EL (cell line): Measurements from ENCODE around the gene SETDB2.
A peak's percentile ranks its signal among the peaks of the same experiment; 100 is the strongest.

Experiments
- DNase-seq: peaks from one replicate; pipeline ENCODE4 v3.0.0-alpha.2; 2016

Gene SETDB2

DNA sequence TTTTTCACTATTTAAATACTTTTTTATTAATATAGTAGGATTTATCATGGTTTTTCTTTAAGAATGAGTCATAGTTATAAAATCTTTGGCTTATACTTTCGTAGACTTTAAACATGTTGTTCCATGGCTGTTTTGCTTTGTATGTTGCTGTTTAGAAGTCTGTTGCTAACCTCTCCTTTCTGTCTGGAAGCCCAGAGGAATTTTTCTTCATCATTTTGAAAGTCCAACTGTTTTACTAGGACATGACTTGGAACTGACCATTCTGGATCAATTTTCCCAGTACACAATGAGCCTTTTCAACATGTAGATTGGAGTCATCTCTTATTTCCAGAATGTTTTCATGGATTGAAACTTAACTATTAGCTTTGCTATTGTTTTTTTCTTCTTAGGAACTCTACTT is 8.1 kb upstream of the SETDB2 start:
- no peak for DNase-seq

DNA sequence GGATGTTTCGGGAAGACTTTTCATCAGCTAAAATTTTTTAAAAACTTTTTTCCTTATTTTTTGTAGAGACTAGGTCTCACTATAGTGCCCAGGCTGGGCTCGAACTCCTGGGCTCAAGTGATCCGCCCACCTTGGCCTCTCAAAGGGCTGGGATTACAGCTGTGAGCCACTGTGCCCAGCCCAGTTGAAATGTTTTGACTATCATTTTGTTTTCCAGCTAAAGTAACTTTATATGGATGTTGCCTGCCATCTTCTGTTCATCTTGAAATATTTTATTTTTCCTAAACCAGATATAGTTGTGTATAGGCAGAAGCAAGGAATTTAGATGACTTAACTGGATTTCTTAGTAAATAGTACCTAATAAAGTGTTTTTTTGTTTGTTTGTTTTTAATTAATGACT is 7.2 kb upstream of the SETDB2 start:
- peak; percentile 43 for DNase-seq

DNA sequence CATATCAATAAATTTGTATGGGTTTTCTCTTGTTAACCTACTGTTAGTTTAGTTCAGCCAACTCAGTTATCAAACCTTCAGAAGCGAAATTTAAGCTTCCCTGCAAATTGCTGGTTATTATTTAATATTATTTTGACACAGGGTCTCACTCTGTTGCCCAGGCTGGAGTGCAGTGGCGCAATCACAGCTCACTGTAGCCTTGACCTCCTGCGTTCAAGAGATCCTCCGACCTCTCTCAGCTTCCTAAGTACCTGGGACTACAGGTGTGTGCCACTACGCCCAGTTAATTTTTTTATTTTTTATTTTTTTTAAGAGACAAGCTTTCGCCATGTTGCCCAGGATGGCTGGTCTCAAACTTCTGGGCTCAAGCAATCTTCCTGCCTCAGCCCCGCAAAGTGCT is 6.4 kb upstream of the SETDB2 start:
- DNase-seq = no peak

DNA sequence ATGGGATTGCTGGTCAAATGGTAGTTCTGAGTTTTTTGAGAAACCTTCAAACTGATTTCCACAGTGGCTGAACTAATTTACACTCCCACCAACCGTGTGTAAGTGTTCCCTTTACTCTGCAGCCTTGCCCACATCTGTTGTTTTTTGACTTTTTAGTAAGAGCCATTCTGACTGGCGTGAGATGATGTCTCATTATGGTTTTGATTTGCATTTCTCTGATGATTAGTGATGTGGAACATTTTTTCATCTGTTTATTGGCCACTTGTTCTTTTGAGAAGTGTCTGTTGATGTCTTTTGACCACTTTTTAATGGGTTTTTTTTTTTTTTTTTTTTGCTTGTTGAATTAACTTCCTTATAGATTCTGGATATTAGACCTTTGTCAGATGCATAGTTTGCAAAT is 4.5 kb upstream of the SETDB2 start:
- no peak for DNase-seq

DNA sequence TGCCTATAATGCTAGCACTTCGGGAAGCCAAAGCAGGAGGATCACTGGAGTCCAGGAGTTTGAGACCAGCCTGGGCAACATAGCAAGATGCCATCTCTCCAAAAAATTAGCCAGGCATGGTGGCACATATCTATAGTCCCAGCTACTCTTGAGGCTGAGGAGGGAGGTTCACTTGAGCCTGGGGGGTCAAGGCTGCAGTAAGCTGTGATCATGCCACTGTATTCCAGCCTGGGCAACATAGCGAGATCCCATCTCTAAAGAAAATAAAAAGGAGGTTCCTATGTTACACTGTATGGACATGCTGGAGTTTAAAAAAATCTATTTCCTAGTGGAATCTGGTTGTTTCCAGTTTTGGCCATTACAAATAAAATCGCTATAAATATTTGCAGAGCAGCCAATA is 2.8 kb upstream of the SETDB2 start:
- DNase-seq = no peak

DNA sequence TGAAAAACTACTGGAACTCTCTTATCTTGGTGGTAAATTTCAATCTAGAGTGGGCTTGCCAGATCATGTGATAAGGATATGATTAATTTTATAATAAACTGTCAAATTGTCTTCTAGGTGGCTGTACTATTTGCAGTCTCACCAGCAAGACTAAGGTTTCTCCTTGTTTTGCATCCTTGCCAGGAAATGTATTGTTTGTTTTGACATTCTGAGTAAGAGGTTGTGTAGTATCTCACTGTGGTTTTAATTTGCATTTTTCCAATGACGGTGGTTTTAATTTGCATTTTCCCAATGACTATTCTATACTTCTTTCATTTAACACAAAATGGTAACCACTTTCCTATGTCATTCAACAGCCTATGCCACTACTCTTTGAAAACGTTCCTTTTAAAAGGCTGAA is 2.2 kb upstream of the SETDB2 start:
- peak; percentile 40 for DNase-seq

DNA sequence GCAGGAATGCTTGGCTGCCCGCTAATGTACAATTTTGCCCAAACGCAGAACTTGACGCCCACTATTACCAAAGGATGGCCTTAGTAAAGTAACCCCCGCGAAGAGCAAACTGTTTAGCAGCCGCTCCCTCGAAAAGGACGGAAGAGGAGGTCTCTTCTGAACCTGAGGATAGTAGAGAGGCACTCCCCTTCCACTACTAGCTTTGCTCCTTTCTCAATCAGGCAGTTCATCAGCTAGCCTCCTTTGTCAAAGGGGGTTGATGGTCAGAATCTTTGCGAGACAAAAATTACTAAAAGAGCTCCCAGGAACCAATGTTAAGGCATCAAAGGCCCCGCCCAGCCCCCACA is 744 bp upstream of the SETDB2 start:
- peak; percentile 52 for DNase-seq

DNA sequence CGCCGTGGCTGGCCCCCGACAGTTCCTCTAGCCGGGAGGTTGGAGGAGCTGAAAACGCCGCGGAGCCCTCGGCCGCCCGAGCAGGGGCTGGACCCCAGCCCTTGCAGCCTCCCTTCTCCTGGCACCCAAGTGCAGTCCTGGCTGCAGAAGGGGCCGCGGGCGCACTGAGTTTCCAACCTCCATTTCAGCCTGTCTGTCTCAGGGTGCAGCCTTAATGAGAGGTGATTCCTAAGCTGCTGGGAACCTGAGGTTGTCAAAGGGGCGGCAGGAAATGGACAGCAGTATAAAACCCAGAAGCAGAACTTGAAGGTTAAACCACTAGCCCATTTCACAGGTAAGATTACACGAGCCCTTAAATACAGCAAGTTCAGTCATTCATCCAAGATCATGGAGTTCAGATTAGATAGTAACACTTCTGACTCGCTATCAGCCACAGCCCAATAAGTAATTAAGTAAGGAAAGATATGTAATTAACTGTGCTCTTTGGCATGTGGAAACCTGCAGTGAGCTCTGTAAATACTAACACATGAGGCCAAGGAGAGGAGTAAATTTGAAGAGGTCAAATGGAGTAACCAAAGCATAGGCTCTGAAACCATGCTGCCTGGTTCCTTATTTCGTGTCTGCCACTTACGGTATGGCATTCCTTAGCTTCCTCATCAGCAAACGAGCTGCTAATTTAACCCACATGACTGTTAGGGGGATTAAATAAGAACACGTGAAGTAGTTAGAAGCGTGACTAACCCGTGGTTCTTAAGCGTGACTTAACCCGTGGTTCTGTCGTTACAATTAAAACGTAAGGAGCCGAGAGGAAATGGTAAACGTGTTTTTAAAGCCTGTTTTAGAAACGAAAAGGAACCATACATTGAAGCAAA is 686 bp downstream of the SETDB2 start:
- DNase-seq = peak; percentile 71

DNA sequence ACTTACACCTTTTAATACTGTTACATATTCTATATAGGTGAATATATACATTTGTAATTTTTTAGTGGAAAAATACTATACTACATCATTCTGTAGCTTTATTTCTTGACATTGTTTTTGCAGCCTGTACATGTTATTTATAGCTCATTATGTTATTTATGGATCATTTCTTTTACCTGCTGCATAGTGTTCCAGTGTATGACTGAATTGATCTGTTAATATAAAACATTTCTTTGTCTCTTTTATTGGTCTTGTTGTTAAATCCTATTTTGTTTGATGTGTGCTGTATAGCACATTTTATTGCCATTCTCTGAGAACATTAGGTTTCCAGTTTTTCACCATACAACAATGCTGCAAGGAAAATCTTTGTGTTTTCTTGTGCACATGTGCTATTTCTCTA is 2.4 kb downstream of the SETDB2 start:
- no peak for DNase-seq

DNA sequence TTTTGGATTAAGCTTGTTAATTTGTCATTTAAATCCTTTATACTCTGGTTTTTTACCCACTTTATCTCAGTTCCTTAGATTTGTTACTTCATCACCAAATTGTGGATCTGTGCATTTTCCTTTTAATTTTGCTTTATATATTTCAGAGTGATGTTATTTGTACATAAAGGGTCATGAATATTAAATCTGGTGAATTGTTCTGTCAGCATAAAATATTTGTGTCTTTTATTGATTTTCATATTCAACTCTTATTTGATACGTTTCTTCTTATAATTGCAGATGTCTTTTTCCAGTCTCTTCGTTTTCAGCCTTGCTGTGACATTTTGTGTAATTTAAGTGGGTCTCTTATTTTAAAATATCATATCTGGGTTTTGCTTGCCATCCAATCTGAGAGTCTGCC is 4.7 kb downstream of the SETDB2 start:
- no peak for DNase-seq

DNA sequence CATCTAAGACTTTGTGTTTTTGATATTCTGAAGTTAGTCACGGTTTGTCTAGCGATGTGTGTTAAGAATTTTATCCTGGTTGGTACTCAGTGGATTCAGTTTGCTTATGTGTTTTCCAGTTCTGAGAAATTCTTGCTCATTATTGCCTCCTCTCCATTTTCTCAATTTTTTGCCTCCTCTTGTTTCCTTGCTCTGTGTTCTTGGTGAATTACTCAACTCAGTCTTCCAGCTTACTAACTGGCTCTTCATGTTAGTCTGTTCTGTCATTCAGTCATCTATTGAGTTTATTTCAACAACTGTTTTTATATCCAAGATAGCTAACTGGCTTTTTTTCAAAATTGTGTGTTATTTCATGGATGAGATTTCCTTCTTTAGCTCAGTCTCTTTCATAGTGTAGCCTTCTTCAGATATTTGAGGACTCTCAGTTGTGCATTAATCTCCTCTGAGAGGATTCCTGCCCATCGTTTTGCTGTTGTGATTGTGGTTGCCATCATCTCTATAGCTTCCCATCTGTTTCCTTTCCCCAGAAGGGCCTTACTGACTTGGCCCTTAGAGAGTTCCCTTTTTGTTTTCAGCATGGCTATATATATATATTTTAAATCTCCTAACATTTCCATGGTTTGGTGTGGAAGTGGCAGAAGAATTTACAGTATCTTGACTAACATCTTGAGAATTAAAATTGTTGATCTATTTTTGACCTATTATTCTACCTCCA is 6.2 kb downstream of the SETDB2 start:
- no peak for DNase-seq

DNA sequence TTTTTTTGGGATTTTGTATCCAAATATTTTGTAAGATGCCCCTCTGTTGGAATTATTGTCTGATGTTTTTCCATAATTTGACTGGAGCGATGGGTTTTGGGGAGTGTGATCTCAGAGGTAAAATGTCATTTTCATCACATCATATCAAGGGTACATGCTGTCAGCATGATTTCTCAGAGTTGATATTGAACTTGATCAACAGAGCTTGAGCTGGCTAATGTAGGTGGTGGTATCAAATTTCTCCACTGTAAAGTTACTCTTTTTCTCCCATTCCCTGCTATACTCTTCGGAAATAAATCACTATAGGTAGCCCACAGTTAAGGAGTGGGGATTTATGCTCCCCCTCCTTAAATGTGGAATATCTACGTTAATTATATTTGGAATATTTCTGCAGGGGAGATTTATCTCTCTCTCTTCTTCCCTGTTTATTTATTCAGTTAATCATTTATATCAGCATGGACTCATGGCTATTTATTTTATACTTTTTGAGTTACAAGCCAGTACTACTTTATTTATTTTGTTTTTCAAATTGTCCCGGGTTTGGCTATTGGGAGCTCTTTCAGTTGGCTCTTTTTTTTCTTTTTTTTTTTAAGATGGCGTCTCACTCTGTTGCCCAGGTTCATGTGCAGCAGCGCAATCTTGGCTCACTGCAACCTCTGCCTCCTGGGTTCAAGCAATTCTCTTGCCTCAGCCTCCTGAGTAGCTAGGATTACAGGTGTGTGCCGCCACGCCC is 8.8 kb downstream of the SETDB2 start:
- no peak for DNase-seq

DNA sequence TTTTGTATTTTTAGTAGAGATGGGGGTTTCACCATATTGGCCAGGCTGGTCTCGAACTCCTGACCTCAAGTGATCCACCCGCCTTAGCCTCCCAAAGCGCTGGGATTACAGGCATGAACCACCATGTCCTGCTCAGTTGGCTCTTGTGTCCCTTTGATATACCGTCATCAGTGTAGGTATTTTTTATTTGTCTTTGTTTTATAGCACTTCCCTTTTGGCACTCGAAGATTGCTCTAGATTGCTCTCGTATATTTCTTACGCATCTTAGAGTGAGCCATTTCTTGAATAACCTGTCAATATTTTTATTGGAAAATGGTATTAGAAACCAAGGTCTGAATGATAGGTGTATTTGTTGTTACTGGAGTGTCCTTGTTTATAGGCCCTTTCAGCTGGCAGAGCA is 9.4 kb downstream of the SETDB2 start:
- no peak for DNase-seq

DNA sequence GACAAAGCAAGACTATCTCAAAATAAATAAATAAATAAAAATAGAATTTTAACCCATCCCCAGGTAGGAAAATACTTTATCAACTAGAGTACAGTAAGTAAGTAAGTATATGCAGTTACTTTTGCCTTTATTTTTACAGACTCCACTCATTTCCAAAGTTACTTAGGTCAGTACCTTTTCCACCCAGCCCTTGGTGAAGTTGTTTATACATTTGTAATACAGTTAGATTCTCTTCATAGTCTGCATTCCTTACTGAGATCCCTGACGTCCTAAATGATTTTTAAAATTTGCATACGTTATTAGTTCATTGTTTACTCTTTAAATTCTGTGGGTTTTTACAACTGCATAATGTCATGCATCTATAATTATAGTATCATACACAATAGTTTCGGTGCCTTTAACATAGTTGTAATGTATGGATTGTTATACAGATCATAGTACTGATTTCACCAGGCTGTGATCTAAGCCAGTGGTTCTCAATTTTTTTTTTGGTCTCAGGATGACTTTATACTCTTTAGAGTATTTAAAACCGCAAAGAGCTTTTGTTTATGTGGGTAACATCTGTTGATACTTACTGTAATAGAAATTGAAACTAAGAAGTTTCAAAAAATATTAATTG is 10.4 kb downstream of the SETDB2 start:
- peak; percentile 63 for DNase-seq

DNA sequence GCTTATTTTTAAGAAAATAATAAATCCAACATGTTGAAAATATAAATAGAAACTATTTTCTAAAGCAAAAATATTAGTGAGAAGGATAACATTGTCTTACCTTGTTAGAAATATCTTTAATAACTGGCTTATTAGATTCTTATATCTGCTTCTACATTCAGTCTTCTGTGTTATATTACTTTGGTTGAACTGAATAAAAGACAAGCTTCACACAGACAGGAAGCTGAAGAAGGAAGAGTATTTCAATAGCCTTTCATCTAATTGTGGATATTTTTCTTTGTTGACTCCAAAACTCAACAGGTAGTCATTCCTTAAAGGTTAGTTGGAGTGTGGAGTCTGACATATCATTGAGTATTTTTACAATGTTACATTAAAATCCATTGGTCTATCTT is 10.9 kb downstream of the SETDB2 start:
- no peak for DNase-seq

DNA sequence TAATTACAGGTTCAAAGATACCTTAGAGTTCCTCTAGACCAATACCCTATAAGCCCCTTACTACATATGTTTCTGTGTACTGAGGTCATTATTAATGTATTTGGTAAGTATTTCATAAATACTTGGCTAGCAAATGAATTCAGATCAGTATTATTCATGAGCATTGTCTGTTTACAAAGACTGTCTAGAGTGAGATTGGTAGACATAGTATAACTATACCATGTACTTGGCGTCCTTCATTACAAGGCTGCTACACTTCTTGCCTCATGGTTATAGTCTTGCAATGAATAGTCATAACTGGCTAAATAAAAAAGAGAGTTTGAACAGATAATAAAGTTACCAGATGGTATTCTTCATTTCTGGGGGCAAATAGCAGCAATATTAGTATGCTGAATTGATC is 12.1 kb downstream of the SETDB2 start:
- no peak for DNase-seq

DNA sequence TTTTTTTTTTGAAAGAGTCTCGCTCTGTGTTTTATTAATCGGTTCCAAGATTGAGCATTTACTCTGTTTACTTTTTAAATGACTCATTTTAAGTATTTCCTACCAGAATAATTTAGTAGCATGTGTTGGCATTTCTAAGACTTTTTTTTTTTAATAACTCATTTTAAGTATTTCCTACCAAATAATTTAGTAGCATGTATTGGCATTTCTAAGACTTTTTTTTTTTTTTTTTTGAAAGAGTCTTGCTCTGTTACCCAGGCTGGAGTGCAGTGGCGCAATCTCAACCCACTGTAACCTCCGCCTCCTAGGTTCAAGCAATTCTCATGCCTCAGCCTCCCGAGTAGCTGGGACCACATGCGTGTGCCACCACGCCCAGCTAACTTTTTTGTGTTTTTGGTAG is 13.1 kb downstream of the SETDB2 start:
- DNase-seq = peak; percentile 22

DNA sequence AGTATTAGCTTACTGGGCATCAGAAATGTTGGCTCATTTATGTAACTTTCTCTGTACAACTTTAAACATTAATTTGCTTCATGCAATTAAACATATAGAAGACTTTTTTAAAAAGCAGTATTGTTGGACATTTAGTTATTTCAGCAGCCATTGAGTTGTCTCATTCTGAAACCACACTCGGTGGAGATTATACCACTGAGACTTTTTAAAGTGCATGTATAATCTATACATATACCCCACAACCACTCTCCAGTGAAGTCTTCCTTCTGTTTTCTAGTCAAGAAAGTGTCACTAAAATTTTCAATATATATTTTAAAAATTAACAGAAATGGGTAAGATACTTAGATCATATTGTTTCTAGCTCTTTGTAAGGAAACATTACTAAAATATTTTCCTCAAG is 15.5 kb downstream of the SETDB2 start:
- DNase-seq = no peak

DNA sequence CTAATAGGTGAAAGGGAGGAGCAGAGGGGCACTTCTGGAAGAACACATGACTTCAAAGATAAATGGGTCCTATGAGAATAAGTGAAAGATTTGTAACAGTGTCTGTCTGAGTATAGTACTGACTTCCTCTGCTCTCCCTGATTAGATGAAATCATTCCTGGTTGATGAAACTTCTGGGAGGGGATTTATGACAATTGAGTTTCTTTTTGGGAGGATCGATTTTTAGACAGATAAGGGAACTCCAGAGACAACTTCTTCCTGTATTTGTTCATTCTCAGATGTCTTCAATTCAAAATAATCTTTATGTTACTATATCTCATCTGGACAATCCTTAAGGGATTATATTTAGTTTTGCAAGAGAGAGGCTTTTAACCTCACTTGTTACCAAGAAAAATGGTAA is 20.0 kb downstream of the SETDB2 start:
- no peak for DNase-seq

DNA sequence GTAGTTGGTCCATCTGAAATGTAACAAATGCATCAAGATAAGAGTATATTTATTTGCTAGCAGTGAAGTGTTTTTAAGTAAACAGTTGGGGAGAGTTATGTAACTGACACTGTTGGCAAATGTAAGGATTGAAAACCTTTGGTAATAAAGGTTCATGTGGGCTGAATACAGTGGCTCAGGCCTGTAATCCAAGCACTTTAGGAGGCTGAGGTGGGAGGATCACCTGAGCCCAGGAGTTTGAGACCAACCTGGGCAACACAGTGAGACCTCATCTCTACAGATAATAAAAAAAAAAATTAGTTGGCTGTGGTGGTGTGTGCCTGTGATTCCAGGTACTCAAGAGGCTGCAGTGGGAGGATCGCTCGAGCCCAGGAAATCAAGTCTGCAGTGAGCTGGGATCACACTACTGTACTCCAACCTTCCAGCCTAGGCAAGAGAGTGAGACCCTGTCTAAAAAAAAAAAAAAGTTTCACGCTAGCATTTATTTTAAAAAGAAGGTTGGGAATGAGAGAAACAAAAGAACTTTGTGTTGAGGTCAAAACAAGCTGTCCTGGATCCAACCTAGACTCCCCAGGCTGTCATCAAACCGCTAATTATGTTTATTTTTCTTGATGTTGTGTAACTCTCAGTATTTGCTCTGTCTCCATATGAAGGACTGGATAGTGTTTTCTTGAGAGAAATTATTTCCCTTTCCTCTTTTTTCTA is 20.7 kb downstream of the SETDB2 start:
- DNase-seq = no peak

DNA sequence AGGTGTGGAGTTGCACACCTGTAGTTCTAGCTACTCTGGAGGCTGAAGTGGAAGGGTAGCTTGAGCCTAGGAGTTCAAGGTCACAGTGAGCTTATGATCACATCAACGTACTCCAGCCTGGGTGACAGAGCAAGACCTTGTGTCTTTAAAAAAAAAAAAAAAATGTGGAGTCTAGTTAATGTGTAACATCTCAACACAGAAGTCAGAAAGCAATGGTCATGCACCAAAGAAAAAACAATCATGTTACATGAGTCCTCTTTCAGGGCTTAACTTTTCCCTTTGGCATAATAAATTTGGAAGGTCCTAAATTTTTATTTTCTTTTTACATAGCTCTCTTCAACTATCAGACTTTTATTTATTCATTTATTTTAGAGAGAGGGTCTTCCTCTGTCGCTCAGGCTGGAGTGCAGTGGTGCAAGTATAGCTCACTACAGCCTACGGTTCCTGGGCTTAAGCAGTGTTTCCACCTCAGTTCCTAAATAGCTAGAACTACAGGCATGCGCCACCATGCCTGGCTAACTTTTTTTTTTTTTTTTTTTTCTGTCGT is 22.3 kb downstream of the SETDB2 start:
- DNase-seq = no peak

DNA sequence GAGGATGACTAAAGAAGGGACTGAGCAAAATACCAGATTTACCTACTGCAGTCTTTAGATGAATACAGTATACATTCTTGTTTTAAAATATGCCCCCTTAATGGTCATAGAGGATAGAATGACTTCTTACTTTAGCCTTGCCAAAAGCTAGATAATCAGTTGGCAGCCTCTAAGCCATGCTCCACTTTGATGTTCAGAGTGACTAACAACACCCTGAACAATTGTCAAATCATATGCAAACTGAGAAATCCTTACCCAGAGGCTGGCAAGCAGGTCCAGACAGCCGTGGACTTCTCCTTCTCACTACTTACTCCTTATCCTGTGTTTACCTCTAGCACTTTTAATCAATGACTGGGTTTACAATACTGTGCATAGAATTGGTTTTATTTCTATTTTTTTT is 28.1 kb downstream of the SETDB2 start:
- DNase-seq = no peak

DNA sequence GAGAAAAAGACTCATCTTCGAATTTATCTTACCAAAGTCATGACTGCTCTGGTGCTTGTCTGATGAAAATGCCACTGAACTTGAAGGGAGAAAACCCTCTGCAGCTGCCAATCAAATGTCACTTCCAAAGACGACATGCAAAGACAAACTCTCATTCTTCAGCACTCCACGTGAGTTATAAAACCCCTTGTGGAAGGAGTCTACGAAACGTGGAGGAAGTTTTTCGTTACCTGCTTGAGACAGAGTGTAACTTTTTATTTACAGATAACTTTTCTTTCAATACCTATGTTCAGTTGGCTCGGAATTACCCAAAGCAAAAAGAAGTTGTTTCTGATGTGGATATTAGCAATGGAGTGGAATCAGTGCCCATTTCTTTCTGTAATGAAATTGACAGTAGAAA is 32.5 kb downstream of the SETDB2 start:
- no peak for DNase-seq
